Activated naive CD4-positive, alpha-beta T cell treated with anti-CD3 and anti-CD28 coated beads for 36 hours (primary cell): ENCODE results near the gene SLCO1A2. TPM values are rescaled to one million over a fixed set of nuclear protein-coding genes. Genes with fewer than 3 reads are reported as not detected.
"Not testable (repeated sequence)": the region's sequence is repeated elsewhere in the genome, so short reads cannot be mapped to it uniquely, and the experiment has no call there.

Experiments
- CTCF ChIA-PET: fragments of 350-600 bp; sonication (Branson Sonifier 250); formaldehyde crosslinking; loops from one replicate; lab custom pipeline; 2021; ENCODE audit warnings: antibody characterized with exemption; lab: Charles Lee
- DNase-seq: peaks from one replicate; pipeline ENCODE4 v3.0.0-alpha.2; 2020
- H3K27ac Mint-ChIP-seq: one replicate; pipeline ENCODE4 v1.8.0; 2021; ENCODE audit warnings: mild to moderate bottlenecking, mixed read lengths
- H3K27me3 Mint-ChIP-seq: one replicate; pipeline ENCODE4 v1.8.0; 2021; ENCODE audit warnings: low read depth, mixed read lengths
- H3K36me3 Mint-ChIP-seq: one replicate; pipeline ENCODE4 v1.8.0; 2021; ENCODE audit warnings: low read depth, mixed read lengths
- H3K4me1 Mint-ChIP-seq: one replicate; pipeline ENCODE4 v1.8.0; 2021; ENCODE audit warnings: low read depth, mixed read lengths
- H3K4me3 Mint-ChIP-seq: one replicate; pipeline ENCODE4 v1.8.0; 2021; ENCODE audit warnings: mild to moderate bottlenecking, moderate library complexity, mixed read lengths
- H3K9me3 Mint-ChIP-seq: one replicate; pipeline ENCODE4 v1.8.0; 2021; ENCODE audit warnings: mixed read lengths
- intact Hi-C: fragments of 100-400 bp; cut with micrococcal nuclease; formaldehyde crosslinking; loops from one replicate; pipeline ENCODE4 v1.15.1; 2023
- total RNA-seq, 2 experiments: library from RNA; stranded (reverse); gene quantifications; one replicate each; pipeline ENCODE4 v1.2.3, GENCODE V29; 2021

Gene SLCO1A2, protein sequence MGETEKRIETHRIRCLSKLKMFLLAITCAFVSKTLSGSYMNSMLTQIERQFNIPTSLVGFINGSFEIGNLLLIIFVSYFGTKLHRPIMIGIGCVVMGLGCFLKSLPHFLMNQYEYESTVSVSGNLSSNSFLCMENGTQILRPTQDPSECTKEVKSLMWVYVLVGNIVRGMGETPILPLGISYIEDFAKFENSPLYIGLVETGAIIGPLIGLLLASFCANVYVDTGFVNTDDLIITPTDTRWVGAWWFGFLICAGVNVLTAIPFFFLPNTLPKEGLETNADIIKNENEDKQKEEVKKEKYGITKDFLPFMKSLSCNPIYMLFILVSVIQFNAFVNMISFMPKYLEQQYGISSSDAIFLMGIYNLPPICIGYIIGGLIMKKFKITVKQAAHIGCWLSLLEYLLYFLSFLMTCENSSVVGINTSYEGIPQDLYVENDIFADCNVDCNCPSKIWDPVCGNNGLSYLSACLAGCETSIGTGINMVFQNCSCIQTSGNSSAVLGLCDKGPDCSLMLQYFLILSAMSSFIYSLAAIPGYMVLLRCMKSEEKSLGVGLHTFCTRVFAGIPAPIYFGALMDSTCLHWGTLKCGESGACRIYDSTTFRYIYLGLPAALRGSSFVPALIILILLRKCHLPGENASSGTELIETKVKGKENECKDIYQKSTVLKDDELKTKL
- total RNA-seq, result not detected

DNA sequence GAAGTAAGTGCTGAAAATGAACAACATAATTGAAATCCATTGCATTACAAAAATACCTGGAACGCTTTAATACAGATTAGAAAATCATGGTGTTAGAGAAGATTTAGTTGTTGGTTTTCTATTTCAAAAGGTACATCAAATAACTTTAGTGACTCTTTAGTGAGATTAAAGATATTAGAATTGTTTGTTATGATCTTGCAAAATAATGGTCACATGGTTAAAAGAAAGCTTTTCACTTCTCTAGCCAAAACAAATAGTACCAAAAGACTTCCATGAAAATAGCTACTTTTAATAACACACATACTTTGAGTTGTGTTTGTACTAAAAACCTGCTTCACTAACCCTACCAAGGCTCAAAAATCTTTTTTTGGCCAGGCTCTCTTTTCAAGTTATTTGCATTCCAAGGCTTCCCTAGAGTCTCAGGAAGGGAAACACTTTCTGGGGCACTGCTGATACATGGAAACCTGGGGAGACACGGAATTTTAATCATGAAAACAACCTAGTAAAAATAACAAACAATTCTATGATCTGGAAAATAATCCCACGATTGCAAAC, at the start of gene SLCO1A2:
SLCO1A2 (minus strand) TSS at position 147 of the 555 bp plus-strand sequence. CDS start 270 bp downstream, outside the sequence.
- intact Hi-C loops, result no loop called here
- H3K4me1 Mint-ChIP-seq, result no peaks in the 10 kb centered on the region
- CTCF ChIA-PET, result no interaction called here
- no peak within 1 kb of the TSS for H3K27ac Mint-ChIP-seq
- DNase-seq, result no peak
- H3K4me3 Mint-ChIP-seq, result no peak within 1 kb of the TSS
- peaks cover 3% of the 10 kb centered on the region for H3K9me3 Mint-ChIP-seq
- no peaks in the 10 kb centered on the region for H3K36me3 Mint-ChIP-seq
- H3K27me3 Mint-ChIP-seq, result peaks cover 6% of the 10 kb centered on the region

DNA sequence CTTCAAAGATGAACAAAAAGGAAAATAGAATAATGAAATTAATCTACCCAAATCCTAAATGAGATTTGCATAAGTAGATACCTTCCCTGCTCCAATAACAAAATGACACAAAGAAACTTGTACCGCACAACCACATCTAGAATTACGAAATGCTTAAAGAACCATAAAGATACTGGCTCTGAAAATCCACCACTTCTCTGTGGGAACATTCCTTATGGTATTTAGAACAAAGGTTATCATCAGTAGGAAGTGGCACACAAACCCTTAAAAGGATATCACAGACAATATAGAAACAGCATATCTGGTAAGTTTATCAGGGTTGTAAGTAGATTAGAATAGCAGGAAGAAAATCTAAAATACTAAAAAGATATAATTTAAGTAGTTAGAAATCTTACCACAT, 49.5 kb upstream of the SLCO1A2 start:
- Mint-ChIP-seq H3K27ac (no peak overlapping the region), H3K9me3 (no peaks in the 10 kb centered on the region), H3K4me3 (no peak overlapping the region), H3K4me1 (no peaks in the 10 kb centered on the region), H3K36me3 (no peaks in the 10 kb centered on the region), H3K27me3 (no peaks in the 10 kb centered on the region)
- DNase-seq, result no peak
- CTCF ChIA-PET, result no interaction called here
- intact Hi-C loops, result no loop called here

GRCh38 chr12:21381320-21381719, 46.6 kb upstream of the SLCO1A2 start:
- H3K27ac Mint-ChIP-seq, H3K4me1 Mint-ChIP-seq, H3K4me3 Mint-ChIP-seq, intact Hi-C loops, CTCF ChIA-PET, H3K27me3 Mint-ChIP-seq, H3K9me3 Mint-ChIP-seq, DNase-seq, H3K36me3 Mint-ChIP-seq: not testable (repeated sequence)

DNA sequence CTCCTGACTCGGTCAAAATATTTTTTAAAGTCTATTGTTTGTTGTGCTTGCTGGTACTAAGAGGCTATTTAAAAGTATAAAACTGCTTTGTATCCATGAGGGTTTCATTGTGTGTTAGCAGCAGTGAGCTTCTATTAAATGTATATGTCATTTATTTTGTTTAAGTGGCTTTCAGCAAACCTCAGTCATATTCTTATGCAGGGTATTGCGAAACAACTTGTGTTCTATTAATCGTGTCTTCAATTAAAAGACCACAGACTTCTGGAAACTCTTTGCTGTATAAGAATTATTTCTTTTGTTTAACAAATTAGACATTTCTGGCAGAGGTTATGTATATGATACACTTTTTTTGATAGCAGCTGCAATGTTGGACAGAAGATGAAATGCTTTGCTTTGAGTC, 44.5 kb upstream of the SLCO1A2 start:
- H3K4me1 Mint-ChIP-seq, result no peaks in the 10 kb centered on the region
- no peaks in the 10 kb centered on the region for H3K36me3 Mint-ChIP-seq
- CTCF ChIA-PET, result interaction anchor here (0.9 kb wide), 1 partner anchor 10 kb away, joined by 3 read pairs; no protein-coding TSS in a partner anchor
- no peak for DNase-seq
- H3K27me3 Mint-ChIP-seq, result peaks cover 6% of the 10 kb centered on the region
- H3K4me3 Mint-ChIP-seq, result no peak overlapping the region
- H3K27ac Mint-ChIP-seq, result no peak overlapping the region
- no peaks in the 10 kb centered on the region for H3K9me3 Mint-ChIP-seq
- intact Hi-C loops, result no loop called here

GRCh38 chr12:21372602-21373001, 37.9 kb upstream of the SLCO1A2 start, which contains the start of gene IAPP:
TSS of gene IAPP (plus strand) at chr12:21372902. CDS start at chr12:21373352, 450 bp downstream.
- no peaks in the 10 kb centered on the region for H3K9me3 Mint-ChIP-seq
- no peaks in the 10 kb centered on the region for H3K36me3 Mint-ChIP-seq
- intact Hi-C loops, result no loop called here
- no peak within 1 kb of the TSS for H3K27ac Mint-ChIP-seq
- no peak within 1 kb of the TSS for H3K4me3 Mint-ChIP-seq
- H3K4me1 Mint-ChIP-seq, result peaks cover 2% of the 10 kb centered on the region
- peaks cover 3% of the 10 kb centered on the region for H3K27me3 Mint-ChIP-seq
- CTCF ChIA-PET, result interaction anchor here (0.6 kb wide), 1 partner anchor 325 kb away, joined by 3 read pairs; no protein-coding TSS in a partner anchor
- DNase-seq, result no peak

GRCh38 chr12:21370845-21371449, 36.2 kb upstream of the SLCO1A2 start:
- intact Hi-C loops, result no loop called here
- DNase-seq, result no peak
- no peaks in the 10 kb centered on the region for H3K9me3 Mint-ChIP-seq
- H3K27ac Mint-ChIP-seq, result no peak overlapping the region
- H3K4me3 Mint-ChIP-seq, result no peak overlapping the region
- no peaks in the 10 kb centered on the region for H3K27me3 Mint-ChIP-seq
- CTCF ChIA-PET, result interaction anchor here (0.6 kb wide), 1 partner anchor 57 kb away, joined by 3 read pairs; no protein-coding TSS in a partner anchor
- H3K4me1 Mint-ChIP-seq, result peaks cover 2% of the 10 kb centered on the region
- H3K36me3 Mint-ChIP-seq, result no peaks in the 10 kb centered on the region

GRCh38 chr12:21369141-21369980, 34.6 kb upstream of the SLCO1A2 start:
- no peaks in the 10 kb centered on the region for H3K36me3 Mint-ChIP-seq
- no peaks in the 10 kb centered on the region for H3K9me3 Mint-ChIP-seq
- no peak for DNase-seq
- peaks cover 2% of the 10 kb centered on the region for H3K4me1 Mint-ChIP-seq
- no peak overlapping the region for H3K27ac Mint-ChIP-seq
- peaks cover 2% of the 10 kb centered on the region for H3K27me3 Mint-ChIP-seq
- CTCF ChIA-PET, result interaction anchor here (0.6 to 1.2 kb wide), 4 partner anchors 10 to 621 kb away, joined by 3 read pairs; no protein-coding TSS in a partner anchor
- intact Hi-C loops, result no loop called here
- H3K4me3 Mint-ChIP-seq, result no peak overlapping the region

DNA sequence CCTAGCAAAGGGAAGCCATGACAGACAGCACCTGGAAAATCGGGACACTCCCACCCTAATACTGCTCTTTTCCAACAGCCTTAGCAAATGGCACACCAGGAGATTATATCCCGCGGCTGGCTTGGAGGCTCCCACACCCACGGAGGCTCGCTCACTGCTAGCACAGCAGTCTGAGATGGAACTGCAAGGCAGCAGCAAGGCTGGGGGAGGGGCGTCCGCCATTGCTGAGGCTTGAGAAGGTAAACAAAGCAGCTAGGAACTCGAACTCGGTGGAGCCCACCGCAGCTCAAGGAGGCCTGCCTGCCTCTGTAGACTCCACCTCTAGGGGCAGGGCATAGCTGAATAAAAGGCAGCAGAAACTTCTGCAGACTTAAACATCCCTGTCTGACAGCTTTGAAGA, 25.9 kb upstream of the SLCO1A2 start:
- intact Hi-C loops, result not testable (repeated sequence)

GRCh38 chr12:21354641-21355040, 19.9 kb upstream of the SLCO1A2 start:
- H3K27me3 Mint-ChIP-seq, result peaks cover 7% of the 10 kb centered on the region
- H3K36me3 Mint-ChIP-seq, result no peaks in the 10 kb centered on the region
- no peak for DNase-seq
- CTCF ChIA-PET, result no interaction called here
- no peaks in the 10 kb centered on the region for H3K9me3 Mint-ChIP-seq
- H3K4me1 Mint-ChIP-seq, result no peaks in the 10 kb centered on the region
- intact Hi-C loops, result no loop called here
- no peak overlapping the region for H3K27ac Mint-ChIP-seq
- no peak overlapping the region for H3K4me3 Mint-ChIP-seq

More for the DNA sequence above, 25.9 kb upstream of the SLCO1A2 start:
- H3K4me3 Mint-ChIP-seq, CTCF ChIA-PET, H3K9me3 Mint-ChIP-seq, H3K4me1 Mint-ChIP-seq, H3K27me3 Mint-ChIP-seq, DNase-seq, H3K27ac Mint-ChIP-seq, H3K36me3 Mint-ChIP-seq: not testable (repeated sequence)

DNA sequence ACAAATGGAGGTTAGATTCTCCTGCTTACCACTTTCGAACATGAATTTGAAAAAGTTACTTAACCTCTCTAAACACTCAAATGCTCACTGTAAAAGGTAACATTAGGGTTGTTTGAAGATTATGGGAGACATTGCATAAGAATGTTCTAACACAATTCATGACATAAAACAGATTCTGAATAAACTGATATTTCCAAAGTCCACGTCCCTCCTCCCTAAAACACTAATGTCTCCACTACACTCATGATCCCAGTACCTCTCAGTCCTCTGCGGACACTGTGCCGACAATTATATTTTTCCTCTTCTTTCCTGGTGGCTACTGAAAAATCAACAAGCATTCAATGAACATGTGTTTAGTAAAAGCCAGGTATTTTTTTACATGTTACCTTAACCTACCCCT, 19.2 kb upstream of the SLCO1A2 start:
- DNase-seq, result no peak

DNA sequence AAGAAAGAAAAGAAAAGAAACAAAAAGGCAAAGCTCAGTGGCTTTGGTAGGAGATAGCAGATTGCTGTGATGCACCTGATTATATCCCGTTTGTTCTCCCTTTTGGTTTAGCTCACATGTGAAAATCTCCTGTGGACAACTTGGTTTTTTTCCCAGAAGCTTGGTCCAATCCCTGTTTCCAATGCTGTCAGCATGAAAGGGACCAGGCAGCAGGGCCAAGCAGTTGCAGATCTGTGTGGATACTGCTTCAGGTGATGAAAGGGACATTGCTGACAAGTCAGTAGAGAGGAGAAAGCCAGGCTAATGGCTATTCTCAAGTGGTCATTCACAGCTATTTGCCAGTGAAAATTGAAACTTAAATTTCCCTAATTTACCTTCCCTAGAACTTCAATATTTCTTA, 18.8 kb upstream of the SLCO1A2 start:
- H3K27me3 Mint-ChIP-seq, result peaks cover 7% of the 10 kb centered on the region
- no peak overlapping the region for H3K27ac Mint-ChIP-seq
- intact Hi-C loops, result no loop called here

More for the DNA sequence above, 19.2 kb upstream of the SLCO1A2 start:
- intact Hi-C loops, result no loop called here
- no peaks in the 10 kb centered on the region for H3K36me3 Mint-ChIP-seq
- H3K27ac Mint-ChIP-seq, result no peak overlapping the region
- H3K9me3 Mint-ChIP-seq, result no peaks in the 10 kb centered on the region
- CTCF ChIA-PET, result no interaction called here
- H3K27me3 Mint-ChIP-seq, result peaks cover 7% of the 10 kb centered on the region
- H3K4me1 Mint-ChIP-seq, result no peaks in the 10 kb centered on the region
- no peak overlapping the region for H3K4me3 Mint-ChIP-seq

More for the DNA sequence above, 18.8 kb upstream of the SLCO1A2 start:
- no peak for DNase-seq
- no peak overlapping the region for H3K4me3 Mint-ChIP-seq
- CTCF ChIA-PET, result no interaction called here
- H3K36me3 Mint-ChIP-seq, result no peaks in the 10 kb centered on the region
- no peaks in the 10 kb centered on the region for H3K9me3 Mint-ChIP-seq
- H3K4me1 Mint-ChIP-seq, result no peaks in the 10 kb centered on the region
